ENCODE data around the gene STARD10.

STARD10 gene

DNA sequence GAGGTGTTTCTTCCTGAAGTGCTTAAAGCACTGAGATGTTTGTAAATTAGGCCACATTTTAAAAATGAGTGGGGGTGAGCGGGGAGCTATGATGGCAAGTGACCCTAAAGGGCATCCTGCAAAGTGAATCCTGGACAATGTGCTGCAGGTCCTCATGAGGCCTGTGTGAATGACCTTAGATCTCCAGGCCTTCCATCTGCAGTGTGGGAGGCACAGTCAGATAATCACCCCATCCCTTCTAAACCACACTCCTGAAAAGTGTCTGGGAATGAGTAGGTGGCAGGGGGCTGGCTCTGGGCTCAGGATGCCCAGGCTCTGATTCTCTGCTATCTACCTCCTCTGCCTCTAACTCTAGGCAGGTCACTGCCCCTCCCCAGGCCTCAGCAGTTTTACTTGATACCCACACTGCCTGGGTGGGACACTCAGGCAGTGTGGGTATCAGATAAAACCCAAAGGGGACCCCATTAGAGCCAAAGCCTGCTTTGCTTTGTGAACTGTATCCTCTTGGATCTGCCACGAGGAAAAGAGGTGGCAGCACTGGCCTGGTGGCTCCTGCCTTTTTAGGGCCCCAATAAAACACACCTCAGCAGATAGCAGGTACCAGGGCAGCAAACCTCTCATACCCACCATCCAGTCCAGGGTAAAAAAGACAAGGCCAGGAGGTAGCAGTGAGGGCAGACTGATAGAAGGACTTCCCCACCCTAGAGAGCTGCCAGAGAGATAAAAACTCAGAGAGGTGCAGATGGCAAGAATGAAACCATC lies 10.5 kb downstream of the STARD10 start:
- H3K9ac ChIP-seq (ENCODE audit: low read length), result no peak overlapping the region
- no peak overlapping the region for H2AFZ ChIP-seq (ENCODE audit: low read length)

DNA sequence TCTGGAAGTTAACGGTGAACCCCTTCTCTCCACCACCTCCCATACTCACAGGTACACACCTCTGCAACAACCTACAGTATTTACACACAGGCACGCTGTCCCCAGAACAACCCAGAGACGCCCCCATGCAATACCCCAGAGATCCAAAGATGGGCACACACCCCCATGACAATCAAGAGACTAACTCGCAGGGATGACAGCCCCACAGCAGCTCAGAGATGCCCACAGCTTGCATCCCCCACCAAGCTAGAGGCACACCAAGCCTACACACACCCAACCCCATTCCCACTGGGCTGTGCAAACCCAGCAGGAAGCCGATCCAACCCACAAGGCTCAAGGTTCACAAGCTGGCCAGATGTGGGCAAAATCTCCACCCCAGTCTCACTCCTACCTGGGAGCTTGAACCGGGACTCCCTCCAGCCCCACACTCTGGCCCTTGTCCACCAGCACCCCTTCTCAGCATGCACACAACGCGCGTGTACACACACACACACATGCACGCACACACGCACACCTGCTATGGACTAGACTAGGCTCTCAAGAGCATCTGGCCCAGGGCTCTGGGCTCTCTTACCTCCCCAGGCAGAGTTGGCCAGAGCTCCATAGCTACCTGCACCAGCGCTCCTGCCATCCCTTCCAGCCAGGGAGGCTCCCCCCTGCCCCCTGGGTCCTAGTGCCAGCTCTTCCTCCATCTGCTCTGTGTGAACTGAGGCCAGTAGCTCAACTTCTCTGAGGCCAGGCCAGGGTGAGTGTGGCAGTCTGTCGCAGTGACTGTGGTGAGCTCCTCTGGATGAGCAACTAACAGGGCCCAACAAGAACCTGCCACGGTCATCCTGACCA lies 11.5 kb downstream of the STARD10 start:
- Histone ChIP-seq H4K20me1 (ENCODE audit: insufficient read depth, low read length) (no peaks in the 10 kb centered on the region), H3F3A (ENCODE audit: insufficient read depth, low read length) (no peaks in the 10 kb centered on the region), H2AFZ (ENCODE audit: low read length) (no peak overlapping the region), H3K9me3 (ENCODE audit: low read length) (no peaks in the 10 kb centered on the region), H3K27ac (ENCODE audit: low read depth, low read length, poor library complexity, severe bottlenecking) (no peak overlapping the region), H3K27me3 (ENCODE audit: insufficient read depth, low read length) (peaks cover 8% of the 10 kb centered on the region; the same call in 1 of the 2 replicates), H3K9me2 (ENCODE audit: low read depth, low read length) (no peaks in the 10 kb centered on the region), H3K9ac (ENCODE audit: low read length) (no peak overlapping the region), H3K36me3 (ENCODE audit: insufficient read depth, low read length) (no peaks in the 10 kb centered on the region), H3K4me2 (ENCODE audit: low read length) (peak overlapping the region; percentile 57), H3K4me1 (ENCODE audit: insufficient read depth, low read length, severe bottlenecking) (peaks cover 12% of the 10 kb centered on the region), H3K79me2 (ENCODE audit: insufficient read depth, low read length) (no peaks in the 10 kb centered on the region), H3K4me3 (ENCODE audit: low read depth, low read length, poor library complexity, severe bottlenecking) (peak overlapping the region; percentile 45)
- TF ChIP-seq, protein P1, sequence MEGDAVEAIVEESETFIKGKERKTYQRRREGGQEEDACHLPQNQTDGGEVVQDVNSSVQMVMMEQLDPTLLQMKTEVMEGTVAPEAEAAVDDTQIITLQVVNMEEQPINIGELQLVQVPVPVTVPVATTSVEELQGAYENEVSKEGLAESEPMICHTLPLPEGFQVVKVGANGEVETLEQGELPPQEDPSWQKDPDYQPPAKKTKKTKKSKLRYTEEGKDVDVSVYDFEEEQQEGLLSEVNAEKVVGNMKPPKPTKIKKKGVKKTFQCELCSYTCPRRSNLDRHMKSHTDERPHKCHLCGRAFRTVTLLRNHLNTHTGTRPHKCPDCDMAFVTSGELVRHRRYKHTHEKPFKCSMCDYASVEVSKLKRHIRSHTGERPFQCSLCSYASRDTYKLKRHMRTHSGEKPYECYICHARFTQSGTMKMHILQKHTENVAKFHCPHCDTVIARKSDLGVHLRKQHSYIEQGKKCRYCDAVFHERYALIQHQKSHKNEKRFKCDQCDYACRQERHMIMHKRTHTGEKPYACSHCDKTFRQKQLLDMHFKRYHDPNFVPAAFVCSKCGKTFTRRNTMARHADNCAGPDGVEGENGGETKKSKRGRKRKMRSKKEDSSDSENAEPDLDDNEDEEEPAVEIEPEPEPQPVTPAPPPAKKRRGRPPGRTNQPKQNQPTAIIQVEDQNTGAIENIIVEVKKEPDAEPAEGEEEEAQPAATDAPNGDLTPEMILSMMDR (IDR thresholded peaks at IDR 0.05; ENCODE audit: low read length), result no peak

More for the DNA sequence above, 10.5 kb downstream of the STARD10 start:
- no peaks in the 10 kb centered on the region for H3K9me3 ChIP-seq (ENCODE audit: low read length)
- H3K36me3 ChIP-seq (ENCODE audit: insufficient read depth, low read length), result no peaks in the 10 kb centered on the region
- no peaks in the 10 kb centered on the region for H3F3A ChIP-seq (ENCODE audit: insufficient read depth, low read length)
- peaks cover 20% of the 10 kb centered on the region for H3K4me1 ChIP-seq (ENCODE audit: insufficient read depth, low read length, severe bottlenecking)
- no peak overlapping the region for H3K4me2 ChIP-seq (ENCODE audit: low read length)
- no peaks in the 10 kb centered on the region for H3K9me2 ChIP-seq (ENCODE audit: low read depth, low read length)
- H4K20me1 ChIP-seq (ENCODE audit: insufficient read depth, low read length), result no peaks in the 10 kb centered on the region
- H3K27me3 ChIP-seq (ENCODE audit: insufficient read depth, low read length), result peaks cover 8% of the 10 kb centered on the region; the same call in 1 of the 2 replicates
- TF ChIP-seq, protein P1 (IDR thresholded peaks at IDR 0.05; ENCODE audit: low read length), result no peak
- no peak for TF ChIP-seq EZH2 (IDR thresholded peaks at IDR 0.05; ENCODE audit: borderline replicate concordance, low read length)
- H3K27ac ChIP-seq (ENCODE audit: low read depth, low read length, poor library complexity, severe bottlenecking), result no peak overlapping the region
- no peak overlapping the region for H3K4me3 ChIP-seq (ENCODE audit: low read depth, low read length, poor library complexity, severe bottlenecking)
- H3K79me2 ChIP-seq (ENCODE audit: insufficient read depth, low read length), result no peaks in the 10 kb centered on the region

- Histone ChIP-seq H3K9me2 (ENCODE audit: low read depth, low read length) (no peaks in the 10 kb centered on the region), H3K9ac (ENCODE audit: low read length) (peak overlapping the region; percentile 30; the same call in 1 of the 2 replicates), H3K9me3 (ENCODE audit: low read length) (no peaks in the 10 kb centered on the region), H3K79me2 (ENCODE audit: insufficient read depth, low read length) (no peaks in the 10 kb centered on the region), H3K27me3 (ENCODE audit: insufficient read depth, low read length) (peaks cover 8% of the 10 kb centered on the region; the same call in 1 of the 2 replicates), H3F3A (ENCODE audit: insufficient read depth, low read length) (no peaks in the 10 kb centered on the region), H2AFZ (ENCODE audit: low read length) (no peak overlapping the region), H3K27ac (ENCODE audit: low read depth, low read length, poor library complexity, severe bottlenecking) (no peak overlapping the region), H3K4me1 (ENCODE audit: insufficient read depth, low read length, severe bottlenecking) (peaks cover 9% of the 10 kb centered on the region), H3K4me2 (ENCODE audit: low read length) (peak overlapping the region; percentile 57), H4K20me1 (ENCODE audit: insufficient read depth, low read length) (no peaks in the 10 kb centered on the region), H3K4me3 (ENCODE audit: low read depth, low read length, poor library complexity, severe bottlenecking) (peak overlapping the region; percentile 52), H3K36me3 (ENCODE audit: insufficient read depth, low read length) (no peaks in the 10 kb centered on the region)
- TF ChIP-seq, protein P1 (IDR thresholded peaks at IDR 0.05; ENCODE audit: low read length), result no peak
- no peak for TF ChIP-seq EZH2 (IDR thresholded peaks at IDR 0.05; ENCODE audit: borderline replicate concordance, low read length)
Measured at GRCh38 chr11:72781313-72782080, 12.3 kb downstream of the STARD10 start.
